DND-41 (cell line): Measurements from ENCODE around the gene PSMG4.

ENCODE experiments used
- ATAC-seq: fragments of 200-7000 bp; cut with Tn5 transposase; 3 replicates; pipeline ENCODE4 v1.9.1; 2021; ENCODE audit warnings: low read depth; ENCODE audit not compliant: insufficient read depth
- DNase-seq: peaks from one replicate; pipeline ENCODE4 v3.0.0-alpha.2; 2020
- H2AFZ ChIP-seq: 2 replicates; pipeline ENCODE4 v1.6.0; 2012; ENCODE audit warnings: low read depth, low read length
- H3K27ac ChIP-seq: 2 replicates; pipeline ENCODE4 v1.5.1; 2012; ENCODE audit warnings: low read length, inconsistent platforms
- H3K27me3 ChIP-seq: fragments of 200-600 bp; sonication (generic); 2 replicates; pipeline ENCODE4 v1.6.0; 2012; ENCODE audit warnings: low read length, mild to moderate bottlenecking, inconsistent platforms; ENCODE audit not compliant: insufficient read depth, poor library complexity
- H3K36me3 ChIP-seq: 2 replicates; pipeline ENCODE4 v1.5.1; 2012; ENCODE audit warnings: low read length, inconsistent platforms; ENCODE audit not compliant: insufficient read depth
- H3K4me1 ChIP-seq: 2 replicates; pipeline ENCODE4 v1.5.1; 2012; ENCODE audit warnings: mild to moderate bottlenecking, low read length; ENCODE audit not compliant: insufficient read depth
- H3K4me2 ChIP-seq: 2 replicates; pipeline ENCODE4 v1.6.0; 2012; ENCODE audit warnings: mild to moderate bottlenecking, moderate library complexity, low read length, inconsistent platforms; ENCODE audit not compliant: insufficient read depth
- H3K4me3 ChIP-seq, 2 experiments: fragments of 200-600 bp in 1 of 2; shearing (Covaris generic) in 1 of 2; 2 replicates each; pipeline ENCODE4 v1.5.1; 2012 to 2016; ENCODE audit warnings: inconsistent platforms in 2 of 2, low read length in 2 of 2, mild to moderate bottlenecking in 2 of 2, low read depth in 1 of 2, moderate library complexity in 1 of 2
- H3K79me2 ChIP-seq: 2 replicates; pipeline ENCODE4 v1.6.0; 2012; ENCODE audit warnings: low read length, inconsistent platforms; ENCODE audit not compliant: insufficient read depth
- H3K9ac ChIP-seq: 2 replicates; pipeline ENCODE4 v1.6.0; 2012; ENCODE audit warnings: low read depth, mild to moderate bottlenecking, inconsistent platforms, low read length, moderate library complexity
- H3K9me3 ChIP-seq: 2 replicates; pipeline ENCODE4 v1.5.1; 2012; ENCODE audit warnings: low read length, moderate library complexity, mild to moderate bottlenecking, inconsistent platforms; ENCODE audit not compliant: insufficient read depth, severe bottlenecking
- H4K20me1 ChIP-seq: 2 replicates; pipeline ENCODE4 v1.6.0; 2012; ENCODE audit warnings: low read length; ENCODE audit not compliant: insufficient read depth
- CTCF ChIP-seq: IDR thresholded peaks from 2 replicates; pipeline ENCODE4 v1.5.1; 2012; ENCODE audit warnings: borderline replicate concordance, low read length, moderate library complexity, mild to moderate bottlenecking; ENCODE audit not compliant: poor library complexity, severe bottlenecking; ENCODE audit errors: extremely low read depth
- EZH2 ChIP-seq: IDR thresholded peaks from 3 replicates; pipeline ENCODE4 v1.6.1; 2012; ENCODE audit warnings: borderline replicate concordance, low read depth, mild to moderate bottlenecking, moderate library complexity, low read length, inconsistent platforms; ENCODE audit not compliant: severe bottlenecking

Gene PSMG4

GRCh38 chr6:3235486-3235885 lies 23.3 kb upstream of the PSMG4 start:
- H3K4me3 ChIP-seq: no peak overlapping the region
- DNase-seq (no peak), ATAC-seq (no peak)
- no peaks in the 10 kb centered on the region for H3K79me2 ChIP-seq
- no peaks in the 10 kb centered on the region for H4K20me1 ChIP-seq
- no peak overlapping the region for H3K27ac ChIP-seq
- no peak overlapping the region for H2AFZ ChIP-seq
- no peak overlapping the region for H3K9ac ChIP-seq
- peaks cover 21% of the 10 kb centered on the region for H3K27me3 ChIP-seq
- no peaks in the 10 kb centered on the region for H3K9me3 ChIP-seq
- no peak overlapping the region for H3K4me2 ChIP-seq
- no peak for TF ChIP-seq EZH2
- no peak for TF ChIP-seq CTCF
- no peaks in the 10 kb centered on the region for H3K36me3 ChIP-seq
- H3K4me1 ChIP-seq: no peaks in the 10 kb centered on the region

DNA sequence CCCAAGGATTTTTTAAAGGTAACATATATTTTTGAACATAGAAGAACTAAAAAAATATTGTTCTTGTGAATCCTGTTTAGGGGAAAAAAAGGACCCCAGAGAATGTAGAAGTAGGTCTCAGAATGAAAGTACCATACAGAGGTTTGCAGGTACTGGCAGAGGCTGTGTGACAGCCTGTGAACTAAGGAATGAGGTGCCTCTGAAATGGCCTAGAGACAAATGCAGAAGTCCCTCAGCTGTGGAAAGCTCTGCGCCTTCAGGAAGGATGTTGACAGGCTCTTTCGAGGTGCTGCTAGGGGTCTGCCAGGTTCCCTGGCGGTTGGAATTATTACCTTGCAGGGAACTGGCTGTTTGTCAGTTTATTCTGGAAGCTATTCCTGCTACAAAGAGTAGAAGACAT lies 22.7 kb upstream of the PSMG4 start:
- Histone ChIP-seq H3K4me2 (no peak overlapping the region), H3K4me1 (no peaks in the 10 kb centered on the region), H3K36me3 (no peaks in the 10 kb centered on the region), H3K9ac (no peak overlapping the region), H3K79me2 (no peaks in the 10 kb centered on the region), H2AFZ (no peak overlapping the region), H3K27me3 (peaks cover 21% of the 10 kb centered on the region), H3K4me3 (no peak overlapping the region), H4K20me1 (no peaks in the 10 kb centered on the region), H3K9me3 (no peaks in the 10 kb centered on the region), H3K27ac (no peak overlapping the region)
- no peak for DNase-seq
- no peak for ATAC-seq
- TF ChIP-seq EZH2: no peak
- TF ChIP-seq CTCF: no peak

DNA sequence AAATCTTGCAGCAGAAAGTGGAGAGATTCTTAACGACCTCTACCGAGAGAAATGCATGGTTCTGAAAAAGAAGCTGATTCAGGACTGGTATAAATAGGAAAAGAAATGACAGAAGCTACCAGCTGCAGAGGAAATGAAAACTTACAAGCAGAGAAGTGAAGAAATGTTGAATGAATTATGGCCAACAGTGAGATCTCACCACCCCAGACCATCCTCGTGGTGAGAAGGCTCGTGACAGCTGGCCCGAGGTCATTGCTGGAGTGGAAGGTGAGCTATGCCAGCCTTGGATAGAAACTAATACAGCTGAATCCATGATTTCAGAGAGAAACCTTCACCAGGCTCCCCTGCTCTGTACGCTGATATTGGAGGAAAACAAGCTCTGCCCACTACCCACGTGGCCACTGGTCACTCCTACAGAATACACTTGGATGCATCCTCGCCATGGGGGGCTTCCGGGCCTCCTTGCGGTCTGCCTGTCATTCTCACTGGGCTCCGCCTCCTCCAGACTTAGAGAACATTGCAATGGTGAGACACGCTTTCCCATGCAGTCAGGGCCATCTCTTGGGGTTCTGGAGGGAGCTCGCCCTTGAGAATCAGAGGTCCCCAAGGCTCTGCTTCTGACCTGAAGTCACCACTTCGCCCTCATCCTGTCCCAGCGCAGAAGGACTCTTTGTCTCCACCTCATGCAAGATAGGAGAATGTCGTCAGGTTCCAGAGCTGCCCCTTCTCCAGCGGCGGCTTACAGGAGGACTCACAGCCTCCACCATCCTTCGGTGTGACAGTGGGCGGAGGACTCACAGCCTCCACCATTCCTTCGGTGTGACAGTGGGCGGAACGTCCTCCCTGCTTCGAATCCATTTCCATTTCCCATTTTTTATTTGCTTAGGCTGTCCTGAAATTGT lies 20.7 kb upstream of the PSMG4 start:
- ATAC-seq (no peak), DNase-seq (no peak)
- Histone ChIP-seq H3K9me3 (no peaks in the 10 kb centered on the region), H2AFZ (no peak overlapping the region), H3K9ac (no peak overlapping the region), H4K20me1 (no peaks in the 10 kb centered on the region), H3K4me1 (no peaks in the 10 kb centered on the region), H3K27me3 (peaks cover 21% of the 10 kb centered on the region), H3K79me2 (no peaks in the 10 kb centered on the region), H3K36me3 (no peaks in the 10 kb centered on the region), H3K4me2 (no peak overlapping the region), H3K4me3 (no peak overlapping the region), H3K27ac (no peak overlapping the region)
- no peak for TF ChIP-seq CTCF
- no peak for TF ChIP-seq EZH2
